ENCODE results near the gene KCTD20.

Gene KCTD20

GRCh38 chr6:36493859-36494258 is 51.1 kb downstream of the KCTD20 start:
- DNase-seq (ENCODE audit: low read depth): no peak

- DNase-seq (ENCODE audit: low read depth): no peak
Observed at GRCh38 chr6:36495086-36495485, 52.3 kb downstream of the KCTD20 start.

- DNase-seq (ENCODE audit: low read depth): no peak
Observed at GRCh38 chr6:36499918-36500317, 57.1 kb downstream of the KCTD20 start.

- DNase-seq (ENCODE audit: low read depth): no peak
Observed at GRCh38 chr6:36501686-36502085, 58.9 kb downstream of the KCTD20 start.

GRCh38 chr6:36504181-36504580 is 61.4 kb downstream of the KCTD20 start:
- no peak for DNase-seq (ENCODE audit: low read depth)

- DNase-seq (ENCODE audit: low read depth): no peak
Observed at GRCh38 chr6:36504982-36505381, 62.2 kb downstream of the KCTD20 start.

- no peak for DNase-seq (ENCODE audit: low read depth)
Observed at GRCh38 chr6:36505744-36506534, 63.1 kb downstream of the KCTD20 start.

- no peak for DNase-seq (ENCODE audit: low read depth)
Observed at GRCh38 chr6:36506611-36507010, 63.8 kb downstream of the KCTD20 start.

GRCh38 chr6:36508532-36508931 is 65.7 kb downstream of the KCTD20 start:
- no peak for DNase-seq (ENCODE audit: low read depth)

- no peak for DNase-seq (ENCODE audit: low read depth)
Observed at GRCh38 chr6:36510365-36510764, 67.6 kb downstream of the KCTD20 start.

GRCh38 chr6:36514554-36515456 is 72.0 kb downstream of the KCTD20 start:
- DNase-seq (ENCODE audit: low read depth): no peak

GRCh38 chr6:36515844-36516243 is 73.0 kb downstream of the KCTD20 start:
- DNase-seq (ENCODE audit: low read depth): no peak

GRCh38 chr6:36516559-36516958 is 73.8 kb downstream of the KCTD20 start:
- no peak for DNase-seq (ENCODE audit: low read depth)

GRCh38 chr6:36516988-36517387 is 74.2 kb downstream of the KCTD20 start:
- DNase-seq (ENCODE audit: low read depth): no peak

- no peak for DNase-seq (ENCODE audit: low read depth)
Observed at GRCh38 chr6:36517408-36517807, 74.6 kb downstream of the KCTD20 start.

GRCh38 chr6:36519352-36519751 is 76.6 kb downstream of the KCTD20 start:
- DNase-seq (ENCODE audit: low read depth): no peak

GRCh38 chr6:36523451-36523850 is 80.7 kb downstream of the KCTD20 start:
- DNase-seq (ENCODE audit: low read depth): no peak

GRCh38 chr6:36523936-36524499 is 81.2 kb downstream of the KCTD20 start:
- DNase-seq (ENCODE audit: low read depth): no peak

GRCh38 chr6:36524871-36525270 is 82.1 kb downstream of the KCTD20 start:
- no peak for DNase-seq (ENCODE audit: low read depth)

- DNase-seq (ENCODE audit: low read depth): no peak
Observed at GRCh38 chr6:36525346-36525745, 82.5 kb downstream of the KCTD20 start.

GRCh38 chr6:36526066-36526465 is 83.3 kb downstream of the KCTD20 start:
- no peak for DNase-seq (ENCODE audit: low read depth)

- no peak for DNase-seq (ENCODE audit: low read depth)
Observed at GRCh38 chr6:36533321-36533720, 90.5 kb downstream of the KCTD20 start.

Data from stimulated activated CD8-positive, alpha-beta memory T cell treated with anti-CD3 and anti-CD28 coated beads, Interleukin-4, amount 100 ng/mL, for 24 hours (primary cell).